Transverse colon (tissue), 4 donors: ENCODE data around the gene DNAJB11. TPM values are rescaled to one million over a fixed set of nuclear protein-coding genes. Genes with fewer than 3 reads are reported as not detected.

ENCODE experiments used
- DNase-seq: peaks from one replicate; pipeline ENCODE4 v3.0.0-alpha.2; 2019
- H3K27ac ChIP-seq, 4 donors: fragments of 200-600 bp; sonication (generic); 2 replicates each; pipeline ENCODE4 v1.5.1; 2016 to 2018; ENCODE audit warnings: inconsistent platforms in 4 of 4
- H3K27me3 ChIP-seq: fragments of 200-600 bp; sonication (generic); 2 replicates; pipeline ENCODE4 v1.5.1; 2017; ENCODE audit warnings: inconsistent platforms
- H3K36me3 ChIP-seq, 4 donors: fragments of 200-600 bp; sonication (generic); 2 replicates each; pipeline ENCODE4 v1.5.1; 2017 to 2019; ENCODE audit warnings: inconsistent platforms in 4 of 4
- H3K4me1 ChIP-seq, 4 donors: fragments of 200-600 bp; sonication (generic); 2 replicates each; pipeline ENCODE4 v1.5.1; 2017 to 2020; ENCODE audit warnings: inconsistent platforms in 4 of 4
- H3K4me3 ChIP-seq, 4 donors: fragments of 200-600 bp; sonication (generic); 1 replicate in 1 of 4; 2 replicates in 3 of 4; pipeline versions ENCODE4 v1.5.1 to v1.6.1; 2017 to 2019; ENCODE audit warnings: inconsistent platforms in 4 of 4
- H3K9me3 ChIP-seq, 2 donors: fragments of 200-600 bp; sonication (generic); 2 replicates each; pipeline ENCODE4 v1.5.1; 2017 to 2019; ENCODE audit warnings: inconsistent platforms in 2 of 2
- EP300 ChIP-seq: sonication (generic); formaldehyde crosslinking; IDR thresholded peaks from one replicate; pipeline ENCODE4 v1.6.1; 2017; ENCODE audit warnings: antibody characterized with exemption, low read depth
- POLR2A ChIP-seq: fragments of 450-650 bp; IDR thresholded peaks from one replicate; pipeline ENCODE4 v1.6.1; 2016; ENCODE audit warnings: antibody characterized with exemption, mild to moderate bottlenecking, moderate library complexity
- POLR2AphosphoS5 ChIP-seq, 3 donors: sonication (generic); formaldehyde crosslinking; IDR thresholded peaks; one replicate each; pipeline ENCODE4 v1.6.1; 2016; ENCODE audit warnings: antibody characterized with exemption in 3 of 3
- WGBS, 2 donors: methylation state at CpG; one replicate each; pipeline ENCODE4 v1.1.5; 2018; ENCODE audit warnings: low coverage in 1 of 2; 5-methylcytosine and 5-hydroxymethylcytosine counted together
- in situ Hi-C, 4 donors: fragments of 200-750 bp; cut with MboI; loops; one replicate each; pipeline versions ENCODE4 v1.15.0 to v1.15.1; 2017; ENCODE audit warnings: low sequenced_read_pairs in 3 of 4, low pct_ligation_motif_present in 1 of 4, low pct_unique_long_range_greater_than_20kb in 1 of 4
- intact Hi-C: fragments of 100-400 bp; cut with DNase I; formaldehyde crosslinking; loops from one replicate; pipeline ENCODE4 v1.15.1; 2023; ENCODE audit warnings: low total_unique reads
- total RNA-seq, 4 donors: library from RNA; depleted of rRNA; stranded (reverse); fragments of >200 nt; gene quantifications; one replicate each; pipeline ENCODE4 v1.1.0, GENCODE V29; 2016
- TF ChIP-seq, protein P1 (sequence below), 5 experiments: fragments of 200-600 bp in 3 of 5; fragments of 450-650 bp in 2 of 5; sonication (generic) in 3 of 5; IDR thresholded peaks; 1 replicate in 2 of 5; 2 replicates in 3 of 5; pipeline ENCODE4 v1.5.1; 2016 to 2017; ENCODE audit warnings: antibody characterized with exemption in 5 of 5, inconsistent platforms in 3 of 5, mild to moderate bottlenecking in 2 of 5, moderate library complexity in 1 of 5

Gene DNAJB11
- total RNA-seq = 10 to 100 TPM; 15.7 to 50.0 (median 29.4) TPM

DNA sequence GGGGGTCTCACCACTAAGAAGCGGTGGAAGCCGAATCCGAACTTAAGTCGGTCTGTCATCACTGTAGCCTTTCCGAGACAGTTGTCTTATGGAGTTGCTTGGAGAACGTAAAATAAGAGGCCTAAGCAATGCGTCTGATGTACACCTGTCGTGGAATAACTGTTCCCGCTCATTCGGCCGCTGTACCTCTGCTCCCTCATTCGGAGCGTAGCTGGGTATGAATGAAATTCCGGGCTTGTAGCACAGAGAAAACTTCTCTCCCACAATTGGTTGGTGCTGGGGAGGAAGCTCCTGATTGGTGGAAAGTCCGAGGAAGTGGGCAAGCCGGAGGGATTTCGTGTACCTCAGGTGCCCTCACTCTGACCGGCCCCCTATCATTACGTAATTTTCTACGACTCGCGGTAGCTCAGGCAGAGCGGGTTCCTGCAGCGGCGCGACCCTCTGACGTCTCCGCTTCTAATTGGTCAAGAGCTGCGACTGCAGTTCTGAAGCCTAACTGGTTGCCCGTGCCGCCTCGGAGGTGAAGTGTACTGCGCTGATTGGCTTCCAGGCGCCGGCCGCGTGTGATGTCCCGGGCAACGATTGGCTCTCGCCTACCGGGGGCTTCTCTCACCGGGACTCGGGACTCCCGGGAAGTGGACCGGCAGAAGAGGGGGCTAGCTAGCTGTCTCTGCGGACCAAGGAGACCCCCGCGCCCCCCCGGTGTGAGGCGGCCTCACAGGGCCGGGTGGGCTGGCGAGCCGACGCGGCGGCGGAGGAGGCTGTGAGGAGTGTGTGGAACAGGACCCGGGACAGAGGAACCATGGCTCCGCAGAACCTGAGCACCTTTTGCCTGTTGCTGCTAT is at the start of gene DNAJB11:
Gene DNAJB11, plus strand, starts transcription at position 625 of the 845 bp plus-strand sequence. Its CDS starts 178 bp downstream, at position 803.
- Histone ChIP-seq H3K27me3 (no peaks in the 10 kb centered on the region), H3K4me3 (peak within 1 kb of the TSS; percentile 77 to 98 (median 78)), H3K4me1 (peaks cover 21 to 52% (median 34%) of the 10 kb centered on the region in 4 donors), H3K27ac (peak within 1 kb of the TSS; percentile 88 to 96 (median 94)), H3K9me3 (no peaks in the 10 kb centered on the region), H3K36me3 (peaks cover 0 to 18% (median 6%) of the 10 kb centered on the region in 4 donors)
- WGBS, 2 donors = 1% methylated on average over 53 of the region's 59 CpGs; no CpG with 5 or more reads in 1 of the 2 donors
- in situ Hi-C loops = no loop called here
- intact Hi-C loops = no loop called here
- peak; percentile 99 for DNase-seq
- TF ChIP-seq POLR2A (peak; percentile 87), POLR2AphosphoS5 (IDR thresholded peaks at IDR 0.05) (peak; percentile 87 to 93 (median 88))
- TF ChIP-seq, protein P1, sequence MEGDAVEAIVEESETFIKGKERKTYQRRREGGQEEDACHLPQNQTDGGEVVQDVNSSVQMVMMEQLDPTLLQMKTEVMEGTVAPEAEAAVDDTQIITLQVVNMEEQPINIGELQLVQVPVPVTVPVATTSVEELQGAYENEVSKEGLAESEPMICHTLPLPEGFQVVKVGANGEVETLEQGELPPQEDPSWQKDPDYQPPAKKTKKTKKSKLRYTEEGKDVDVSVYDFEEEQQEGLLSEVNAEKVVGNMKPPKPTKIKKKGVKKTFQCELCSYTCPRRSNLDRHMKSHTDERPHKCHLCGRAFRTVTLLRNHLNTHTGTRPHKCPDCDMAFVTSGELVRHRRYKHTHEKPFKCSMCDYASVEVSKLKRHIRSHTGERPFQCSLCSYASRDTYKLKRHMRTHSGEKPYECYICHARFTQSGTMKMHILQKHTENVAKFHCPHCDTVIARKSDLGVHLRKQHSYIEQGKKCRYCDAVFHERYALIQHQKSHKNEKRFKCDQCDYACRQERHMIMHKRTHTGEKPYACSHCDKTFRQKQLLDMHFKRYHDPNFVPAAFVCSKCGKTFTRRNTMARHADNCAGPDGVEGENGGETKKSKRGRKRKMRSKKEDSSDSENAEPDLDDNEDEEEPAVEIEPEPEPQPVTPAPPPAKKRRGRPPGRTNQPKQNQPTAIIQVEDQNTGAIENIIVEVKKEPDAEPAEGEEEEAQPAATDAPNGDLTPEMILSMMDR (IDR thresholded peaks at IDR 0.05) = no peak

DNA sequence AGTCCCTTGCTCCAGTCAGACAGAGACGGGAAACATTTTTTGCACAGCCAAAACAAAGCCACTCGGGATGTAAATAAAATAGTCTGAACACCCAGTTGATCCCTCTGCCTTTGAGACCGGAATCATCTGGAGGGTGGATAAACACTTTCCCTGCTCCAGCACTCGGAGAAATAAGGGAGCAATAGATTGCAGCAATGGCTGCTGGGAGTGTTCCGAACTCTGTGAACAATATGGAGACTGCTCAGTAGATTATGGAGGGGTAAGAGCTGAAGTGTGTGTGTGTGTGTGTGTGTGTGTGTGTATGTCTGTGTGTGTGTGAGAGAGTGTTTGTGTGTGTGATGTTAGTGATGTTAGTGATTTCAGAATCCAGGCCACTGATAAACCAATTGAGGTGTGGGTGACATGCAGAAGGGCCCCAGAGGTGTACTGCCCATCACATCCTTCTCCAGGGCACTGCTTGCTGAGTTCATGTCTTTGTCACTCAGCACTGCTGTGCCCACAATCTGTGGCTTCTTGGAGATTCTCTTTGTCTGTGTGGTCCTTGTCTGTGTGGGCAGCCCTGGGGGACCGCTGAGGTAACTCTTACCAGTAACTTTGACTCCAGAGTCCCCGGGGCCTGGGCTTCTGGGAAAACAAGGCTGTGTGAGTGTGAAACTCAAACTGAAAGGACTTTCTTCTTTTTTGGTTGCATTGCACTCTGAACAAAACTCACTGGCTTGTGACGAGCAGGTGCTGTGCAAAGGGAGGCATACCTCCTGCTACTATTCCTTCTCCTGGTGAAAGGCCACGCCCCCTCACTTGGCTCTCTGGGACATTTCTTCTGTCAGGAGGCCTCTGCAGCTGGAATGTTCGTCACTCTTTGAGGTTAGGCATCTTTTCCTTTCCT is 49.3 kb upstream of the DNAJB11 start:
- TF ChIP-seq EP300 (no peak), POLR2AphosphoS5 (IDR thresholded peaks at IDR 0.05) (no peak), POLR2A (no peak)
- TF ChIP-seq, protein P1 (IDR thresholded peaks at IDR 0.05) = no peak
- intact Hi-C loops (no loop called here), in situ Hi-C loops (no loop called here)
- no peak for DNase-seq
- H3K4me3 ChIP-seq = no peak overlapping the region
- no peaks in the 10 kb centered on the region for H3K9me3 ChIP-seq
- no peaks in the 10 kb centered on the region for H3K27me3 ChIP-seq
- 62 to 82% methylated on average over 4 to 10 of the region's 10 CpGs for WGBS, 2 donors
- H3K27ac ChIP-seq = no peak overlapping the region
- H3K36me3 ChIP-seq = no peaks in the 10 kb centered on the region
- no peaks in the 10 kb centered on the region for H3K4me1 ChIP-seq

DNA sequence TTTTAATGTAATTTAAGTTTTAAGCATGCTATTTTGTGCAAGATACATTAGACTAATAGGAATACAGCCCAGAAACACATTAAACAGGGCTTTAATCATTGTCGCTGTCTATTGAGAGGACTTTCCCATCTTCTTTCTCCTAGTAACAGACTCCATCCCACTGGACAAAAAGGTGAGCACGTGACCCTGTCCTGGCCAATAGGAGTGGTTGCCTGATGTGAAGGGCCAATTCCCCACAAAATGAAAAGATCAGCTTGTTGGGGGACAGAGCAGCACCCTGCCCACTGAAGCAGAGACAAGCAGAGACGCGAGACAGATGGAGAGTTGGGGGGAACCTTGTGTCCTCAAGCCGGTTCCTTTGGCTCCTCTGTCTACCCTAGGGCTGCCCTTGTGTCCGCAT is 47.5 kb upstream of the DNAJB11 start:
- no peak overlapping the region for H3K4me3 ChIP-seq
- WGBS, 2 donors = 87 to 88% methylated on average over 4 to 6 of the region's 6 CpGs
- TF ChIP-seq EP300 (no peak), POLR2A (no peak), POLR2AphosphoS5 (IDR thresholded peaks at IDR 0.05) (no peak)
- TF ChIP-seq, protein P1 (IDR thresholded peaks at IDR 0.05) = no peak
- no peak for DNase-seq
- H3K9me3 ChIP-seq = no peaks in the 10 kb centered on the region
- H3K4me1 ChIP-seq = no peaks in the 10 kb centered on the region
- no peaks in the 10 kb centered on the region for H3K27me3 ChIP-seq
- no peak overlapping the region for H3K27ac ChIP-seq
- in situ Hi-C loops = no loop called here
- H3K36me3 ChIP-seq = no peaks in the 10 kb centered on the region
- intact Hi-C loops = no loop called here

DNA sequence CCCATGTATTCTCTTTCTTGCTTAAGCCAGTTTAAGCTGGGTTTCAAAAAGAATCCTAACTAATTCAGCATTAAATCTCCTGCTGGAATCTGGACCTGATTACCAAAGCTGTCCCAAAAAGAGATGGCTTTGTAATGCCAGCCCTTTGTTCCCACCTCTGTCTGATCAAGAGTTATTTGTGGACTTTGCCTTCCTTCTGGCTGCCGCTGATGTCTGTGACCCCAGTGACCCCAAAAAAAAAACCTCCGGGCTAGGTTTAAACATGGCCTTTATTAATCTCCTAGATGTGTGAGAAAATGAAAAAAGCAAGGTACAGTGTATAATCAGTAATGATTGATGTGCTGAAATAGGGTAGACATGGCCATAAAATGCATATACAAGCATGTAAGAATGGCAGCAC is 47.1 kb upstream of the DNAJB11 start:
- WGBS, 2 donors = 40 to 43% methylated on average over 2 of the region's 2 CpGs

More for the DNA sequence above, 47.1 kb upstream of the DNAJB11 start:
- Histone ChIP-seq H3K36me3 (no peaks in the 10 kb centered on the region), H3K27me3 (no peaks in the 10 kb centered on the region), H3K4me3 (no peak overlapping the region), H3K4me1 (no peaks in the 10 kb centered on the region), H3K9me3 (no peaks in the 10 kb centered on the region), H3K27ac (no peak overlapping the region)
- in situ Hi-C loops (no loop called here), intact Hi-C loops (no loop called here)
- no peak for DNase-seq
- TF ChIP-seq POLR2A (no peak), POLR2AphosphoS5 (IDR thresholded peaks at IDR 0.05) (no peak), EP300 (no peak)
- TF ChIP-seq, protein P1 (IDR thresholded peaks at IDR 0.05) = no peak
